ENCODE measurements around the gene GP1BA.

GRCh38 chr17:4972752-4973151 is 40.7 kb downstream of the GP1BA start:
- TF ChIP-seq POLR2A (IDR thresholded peaks at IDR 0.05) (no peak), CTCF (IDR thresholded peaks at IDR 0.05) (no peak)
